ENCODE data around the gene NXPE3.

DNA sequence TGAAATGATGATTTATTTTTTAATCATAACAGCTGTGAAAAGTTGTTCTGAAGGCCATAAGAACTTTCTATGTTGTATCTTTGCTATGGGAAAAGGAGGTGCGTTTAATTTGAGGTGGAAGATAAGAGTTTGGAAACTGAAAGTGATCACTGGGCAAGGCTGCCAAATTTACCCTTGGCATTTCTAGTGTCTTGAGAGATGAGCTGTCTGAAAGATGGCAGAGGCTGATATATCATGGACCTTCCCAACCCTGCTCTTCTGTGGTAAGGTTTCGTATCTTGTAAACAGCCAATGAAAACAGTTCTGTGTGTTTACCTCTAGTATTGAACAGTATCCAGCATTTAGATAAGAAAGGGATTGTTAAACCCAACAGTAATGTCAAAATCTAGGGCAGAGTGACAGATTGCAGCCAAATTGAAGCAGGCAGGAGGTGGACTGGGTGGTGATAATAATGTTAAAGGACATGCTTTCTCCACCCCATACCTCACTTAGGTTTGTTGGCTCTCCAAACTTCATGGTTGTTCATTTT, 54.5 kb downstream of the NXPE3 start:
- no peak for TF ChIP-seq CTCF (IDR thresholded peaks at IDR 0.05; ENCODE audit: low read depth, low read length)
- no peak for TF ChIP-seq POLR2A (IDR thresholded peaks at IDR 0.05; ENCODE audit: extremely low read depth, insufficient read length)
- TF ChIP-seq MAX (IDR thresholded peaks at IDR 0.05; ENCODE audit: low read depth, low read length) = no peak
- no peak for TF ChIP-seq MYC (IDR thresholded peaks at IDR 0.05; ENCODE audit: low read depth, low read length)

Measured in NB4 (cell line).